GM18909 (cell line): ENCODE data around the gene ZMAT5.

Experiments used
- ATAC-seq: cut with Tn5 transposase; IDR thresholded peaks from one replicate; pipeline ENCODE4 v1.9.1; 2021; ENCODE audit warnings: mild to moderate bottlenecking; ENCODE audit not compliant: unreplicated experiment, poor library complexity

The ZMAT5 gene

GRCh38 chr22:29733362-29734201 is 33.2 kb downstream of the ZMAT5 start:
- no peak for ATAC-seq

- no peak for ATAC-seq
These were observed 33.9 kb downstream of the ZMAT5 start for GRCh38 chr22:29732883-29733282.

GRCh38 chr22:29731058-29731850 is 35.6 kb downstream of the ZMAT5 start:
- no peak for ATAC-seq

GRCh38 chr22:29729161-29729560 is 37.6 kb downstream of the ZMAT5 start:
- ATAC-seq: no peak

- no peak for ATAC-seq
These were observed 39.7 kb downstream of the ZMAT5 start for GRCh38 chr22:29727131-29727523.

GRCh38 chr22:29726512-29727130 is 40.2 kb downstream of the ZMAT5 start:
- ATAC-seq: no peak

- ATAC-seq: no peak
These were observed 40.7 kb downstream of the ZMAT5 start for GRCh38 chr22:29726106-29726505.

GRCh38 chr22:29724843-29725242 is 42.0 kb downstream of the ZMAT5 start:
- ATAC-seq: no peak

- ATAC-seq: no peak
These were observed 43.0 kb downstream of the ZMAT5 start for GRCh38 chr22:29723766-29724165.

GRCh38 chr22:29722587-29722986 is 44.2 kb downstream of the ZMAT5 start:
- ATAC-seq: no peak

- no peak for ATAC-seq
These were observed 44.7 kb downstream of the ZMAT5 start for GRCh38 chr22:29722151-29722550.

- no peak for ATAC-seq
These were observed 45.9 kb downstream of the ZMAT5 start for GRCh38 chr22:29720811-29721323.

- ATAC-seq: no peak
These were observed 46.7 kb downstream of the ZMAT5 start, which contains the start of gene CABP7 for GRCh38 chr22:29719899-29720645. Gene CABP7 (plus strand): TSS chr22:29720003. CDS start chr22:29720425, 422 bp downstream.

GRCh38 chr22:29718949-29719898 is 47.6 kb downstream of the ZMAT5 start:
- no peak for ATAC-seq

GRCh38 chr22:29717789-29718188 is 49.0 kb downstream of the ZMAT5 start:
- no peak for ATAC-seq

GRCh38 chr22:29716814-29717545 is 49.8 kb downstream of the ZMAT5 start:
- no peak for ATAC-seq

GRCh38 chr22:29715705-29716104 is 51.1 kb downstream of the ZMAT5 start:
- no peak for ATAC-seq

- no peak for ATAC-seq
These were observed 51.6 kb downstream of the ZMAT5 start for GRCh38 chr22:29715240-29715639.
